ENCODE measurements around the gene GSC2.

GRCh38 chr22:19133561-19133960 lies 16.5 kb downstream of the GSC2 start:
- TF ChIP-seq CTCF (IDR thresholded peaks at IDR 0.05) (no peak), POLR2A (IDR thresholded peaks at IDR 0.05) (no peak)
